IPS-11a (cell line): ENCODE measurements around the gene TREM1.

Source experiments
- H3K4me3 ChIP-seq: one replicate; pipeline ENCODE4 v1.5.1; 2013; ENCODE audit warnings: low read depth, low read length, control low read depth

Gene TREM1

GRCh38 chr6:41286544-41287346, at the start of gene TREM1:
Gene TREM1 (minus strand): TSS chr6:41286682. CDS start chr6:41286655, 27 bp downstream.
- no peak within 1 kb of the TSS for H3K4me3 ChIP-seq

- no peak overlapping the region for H3K4me3 ChIP-seq
These were observed 49.5 kb upstream of the TREM1 start for GRCh38 chr6:41335943-41336342.

- H3K4me3 ChIP-seq: no peak within 1 kb of the TSS
These were observed 48.8 kb upstream of the TREM1 start, which contains the start of gene NCR2 for GRCh38 chr6:41335296-41335695. Gene NCR2 (plus strand): TSS chr6:41335608. CDS start chr6:41335877, 269 bp downstream.

- no peak overlapping the region for H3K4me3 ChIP-seq
These were observed 48.1 kb upstream of the TREM1 start for GRCh38 chr6:41334482-41335040.

- H3K4me3 ChIP-seq: no peak overlapping the region
These were observed 46.6 kb upstream of the TREM1 start for GRCh38 chr6:41332842-41333736.

GRCh38 chr6:41332241-41332640, 45.8 kb upstream of the TREM1 start:
- H3K4me3 ChIP-seq: no peak overlapping the region

- no peak overlapping the region for H3K4me3 ChIP-seq
These were observed 45.1 kb upstream of the TREM1 start for GRCh38 chr6:41331401-41332150.

GRCh38 chr6:41327177-41327576, 40.7 kb upstream of the TREM1 start:
- H3K4me3 ChIP-seq: no peak overlapping the region

GRCh38 chr6:41326092-41326491, 39.6 kb upstream of the TREM1 start:
- no peak overlapping the region for H3K4me3 ChIP-seq

- H3K4me3 ChIP-seq: no peak overlapping the region
These were observed 39.1 kb upstream of the TREM1 start for GRCh38 chr6:41325446-41326066.

- no peak overlapping the region for H3K4me3 ChIP-seq
These were observed 34.7 kb upstream of the TREM1 start for GRCh38 chr6:41321183-41321582.

GRCh38 chr6:41318654-41319565, 32.4 kb upstream of the TREM1 start:
- peak overlapping the region; percentile 22 for H3K4me3 ChIP-seq

- peak overlapping the region; percentile 22 for H3K4me3 ChIP-seq
These were observed 31.8 kb upstream of the TREM1 start for GRCh38 chr6:41318261-41318653.

- no peak overlapping the region for H3K4me3 ChIP-seq
These were observed 29.6 kb upstream of the TREM1 start for GRCh38 chr6:41315943-41316620.

GRCh38 chr6:41315203-41315602, 28.7 kb upstream of the TREM1 start:
- no peak overlapping the region for H3K4me3 ChIP-seq

GRCh38 chr6:41306187-41306854, 19.8 kb upstream of the TREM1 start:
- no peak overlapping the region for H3K4me3 ChIP-seq

GRCh38 chr6:41302638-41303037, 16.2 kb upstream of the TREM1 start:
- no peak overlapping the region for H3K4me3 ChIP-seq
